Upper lobe of right lung (tissue), 1 donor: ENCODE results near the gene ACR. TPM values are rescaled to one million over a fixed set of nuclear protein-coding genes. Genes with fewer than 3 reads are reported as not detected.
A peak's percentile ranks its signal among the peaks of the same experiment; 100 is the strongest.

ENCODE experiments used
- ATAC-seq: fragments of 200-7000 bp; cut with Tn5 transposase; one replicate; pipeline ENCODE4 v1.9.1; 2020; ENCODE audit warnings: mild to moderate bottlenecking, moderate library complexity
- DNase-seq: peaks from one replicate; pipeline ENCODE4 v3.0.0-alpha.2; 2020
- H3K27ac ChIP-seq: fragments of 200-600 bp; one replicate; pipeline ENCODE4 v1.8.0; 2022
- H3K27me3 ChIP-seq: fragments of 200-600 bp; one replicate; pipeline ENCODE4 v1.8.0; 2022; ENCODE audit warnings: mild to moderate bottlenecking
- H3K36me3 ChIP-seq: fragments of 200-600 bp; one replicate; pipeline ENCODE4 v1.8.0; 2022
- H3K4me1 ChIP-seq: fragments of 200-600 bp; one replicate; pipeline ENCODE4 v1.8.0; 2022
- H3K4me3 ChIP-seq: fragments of 200-600 bp; one replicate; pipeline ENCODE4 v1.8.0; 2022; ENCODE audit warnings: mild to moderate bottlenecking
- H3K9me3 ChIP-seq: fragments of 200-600 bp; one replicate; pipeline ENCODE4 v1.8.0; 2022
- CTCF ChIP-seq: fragments of 200-600 bp; IDR thresholded peaks from one replicate; pipeline ENCODE4 v1.8.0; 2022; ENCODE audit warnings: antibody characterized with exemption
- intact Hi-C: fragments of 100-400 bp; cut with DNase I; formaldehyde crosslinking; loops from one replicate; pipeline ENCODE4 v1.11.0; 2022
- total RNA-seq: library from RNA; stranded (reverse); fragmentation: NEBNext Ultra II Directional; extraction: Animal tissue kit (Norgen Biotek cat#: 25700); gene quantifications from one replicate; pipeline ENCODE4 v1.2.1, GENCODE V29; 2021
- donor health status: DM: no; HTN: yes; CAD: no; lungs with severe emphysema.

ACR gene
- total RNA-seq, 1 donor from 2014 or later = 4.5 TPM

GRCh38 chr22:50698546-50698945, 39.5 kb upstream of the ACR start:
- Histone ChIP-seq H3K36me3 (peaks cover 4% of the 10 kb centered on the region), H3K4me3 (no peak overlapping the region), H3K27me3 (no peaks in the 10 kb centered on the region), H3K4me1 (peaks cover 20% of the 10 kb centered on the region), H3K9me3 (no peaks in the 10 kb centered on the region), H3K27ac (no peak overlapping the region)
- TF ChIP-seq CTCF = no peak
- intact Hi-C loops = no loop called here
- ATAC-seq (no peak), DNase-seq (peak; percentile 63)

- Histone ChIP-seq H3K4me1 (peaks cover 20% of the 10 kb centered on the region), H3K36me3 (peaks cover 4% of the 10 kb centered on the region), H3K9me3 (no peaks in the 10 kb centered on the region), H3K27me3 (no peaks in the 10 kb centered on the region), H3K27ac (no peak overlapping the region), H3K4me3 (no peak overlapping the region)
- TF ChIP-seq CTCF = no peak
- ATAC-seq = no peak
- peak; percentile 48 for DNase-seq
- intact Hi-C loops = no loop called here
Measured at GRCh38 chr22:50699001-50699755, 38.8 kb upstream of the ACR start.

- Histone ChIP-seq H3K27me3 (no peaks in the 10 kb centered on the region), H3K4me3 (no peak overlapping the region), H3K36me3 (peaks cover 4% of the 10 kb centered on the region), H3K9me3 (no peaks in the 10 kb centered on the region), H3K27ac (no peak overlapping the region), H3K4me1 (peaks cover 20% of the 10 kb centered on the region)
- intact Hi-C loops = no loop called here
- ATAC-seq (no peak), DNase-seq (peak; percentile 57)
- no peak for TF ChIP-seq CTCF
Measured at GRCh38 chr22:50699756-50700386, 38.1 kb upstream of the ACR start.

GRCh38 chr22:50700387-50701075, 37.5 kb upstream of the ACR start:
- Histone ChIP-seq H3K27ac (no peak overlapping the region), H3K9me3 (no peaks in the 10 kb centered on the region)
- intact Hi-C loops = no loop called here

GRCh38 chr22:50701076-50701419, 37.0 kb upstream of the ACR start:
- H3K36me3 ChIP-seq = peaks cover 4% of the 10 kb centered on the region

More at GRCh38 chr22:50700387-50701075, 37.5 kb upstream of the ACR start:
- ATAC-seq = no peak
- Histone ChIP-seq H3K36me3 (peaks cover 4% of the 10 kb centered on the region), H3K4me3 (no peak overlapping the region), H3K4me1 (peaks cover 20% of the 10 kb centered on the region), H3K27me3 (no peaks in the 10 kb centered on the region)
- peak; percentile 58 for DNase-seq
- no peak for TF ChIP-seq CTCF

More at GRCh38 chr22:50701076-50701419, 37.0 kb upstream of the ACR start:
- Histone ChIP-seq H3K4me1 (peaks cover 20% of the 10 kb centered on the region), H3K27me3 (no peaks in the 10 kb centered on the region), H3K27ac (no peak overlapping the region), H3K9me3 (no peaks in the 10 kb centered on the region), H3K4me3 (no peak overlapping the region)
- ATAC-seq (no peak), DNase-seq (no peak)
- no peak for TF ChIP-seq CTCF
- intact Hi-C loops = no loop called here
